ENCODE data around the gene DENND6A. TPM values are rescaled to one million over a fixed set of nuclear protein-coding genes. Genes with fewer than 3 reads are reported as not detected.

Gene DENND6A
- total and polyA plus RNA-seq, 10 donors = 8.9 to 92.1 (median 33.0) TPM

GRCh38 chr3:57717205-57717868 is 24.5 kb upstream of the DENND6A start:
- DNase-seq = no peak
- no peak overlapping the region for H3K4me3 ChIP-seq
- no peaks in the 10 kb centered on the region for H3K9me3 ChIP-seq
- no peak overlapping the region for H3K27ac ChIP-seq
- intact Hi-C loops (cut with DNase I; ENCODE audit: low total_unique reads) = no loop called here
- H3K27me3 ChIP-seq (replicated peaks in 1 of 7) = no peaks in the 10 kb centered on the region
- H3K4me1 ChIP-seq = no peaks in the 10 kb centered on the region
- H3K36me3 ChIP-seq = no peaks in the 10 kb centered on the region
- 91 to 96% (median 93%) methylated on average over 6 of the region's 6 CpGs for WGBS, 5 donors
- TF ChIP-seq POLR2AphosphoS5 (IDR thresholded peaks at IDR 0.05) = no peak

- DNase-seq = no peak
- Histone ChIP-seq H3K4me3 (no peak overlapping the region), H3K36me3 (no peaks in the 10 kb centered on the region), H3K9me3 (no peaks in the 10 kb centered on the region), H3K27me3 (replicated peaks in 1 of 7) (no peaks in the 10 kb centered on the region), H3K4me1 (no peaks in the 10 kb centered on the region), H3K27ac (no peak overlapping the region)
- intact Hi-C loops (cut with DNase I; ENCODE audit: low total_unique reads) = no loop called here
- TF ChIP-seq POLR2AphosphoS5 (IDR thresholded peaks at IDR 0.05) (no peak), POLR2A (IDR thresholded peaks at IDR 0.05) (no peak), CTCF (IDR thresholded peaks at IDR 0.05 in 8 of 11, conservative IDR thresholded peaks at IDR 0.05 in 3 of 11) (no peak)
- 84 to 93% (median 90%) methylated on average over 4 of the region's 4 CpGs for WGBS, 5 donors
Measured at GRCh38 chr3:57715686-57716085, 22.8 kb upstream of the DENND6A start.

GRCh38 chr3:57709559-57709958 is 16.7 kb upstream of the DENND6A start:
- no peaks in the 10 kb centered on the region for H3K36me3 ChIP-seq
- no peaks in the 10 kb centered on the region for H3K9me3 ChIP-seq
- WGBS, 5 donors = 24 to 50% (median 28%) methylated on average over 2 of the region's 2 CpGs
- H3K4me3 ChIP-seq = no peak overlapping the region
- H3K4me1 ChIP-seq = no peaks in the 10 kb centered on the region
- DNase-seq = no peak
- intact Hi-C loops (cut with DNase I; ENCODE audit: low total_unique reads) = no loop called here
- H3K27me3 ChIP-seq (replicated peaks in 1 of 7) = no peaks in the 10 kb centered on the region
- TF ChIP-seq CTCF (IDR thresholded peaks at IDR 0.05 in 8 of 11, conservative IDR thresholded peaks at IDR 0.05 in 3 of 11) (no peak), POLR2AphosphoS5 (IDR thresholded peaks at IDR 0.05) (no peak), POLR2A (IDR thresholded peaks at IDR 0.05) (no peak)
- H3K27ac ChIP-seq = no peak overlapping the region

GRCh38 chr3:57709031-57709430 is 16.2 kb upstream of the DENND6A start:
- TF ChIP-seq POLR2AphosphoS5 (IDR thresholded peaks at IDR 0.05) (no peak), POLR2A (IDR thresholded peaks at IDR 0.05) (no peak), CTCF (IDR thresholded peaks at IDR 0.05 in 8 of 11, conservative IDR thresholded peaks at IDR 0.05 in 3 of 11) (no peak)
- Histone ChIP-seq H3K27ac (no peak overlapping the region), H3K4me3 (no peak overlapping the region), H3K27me3 (replicated peaks in 1 of 7) (no peaks in the 10 kb centered on the region), H3K4me1 (no peaks in the 10 kb centered on the region), H3K36me3 (no peaks in the 10 kb centered on the region), H3K9me3 (no peaks in the 10 kb centered on the region)
- 10 to 30% (median 24%) methylated on average over 2 of the region's 2 CpGs for WGBS, 5 donors
- intact Hi-C loops (cut with DNase I; ENCODE audit: low total_unique reads) = no loop called here
- no peak for DNase-seq
